ENCODE data around the gene CLK2.
"Not testable (repeated sequence)": the region's sequence is repeated elsewhere in the genome, so short reads cannot be mapped to it uniquely, and the experiment has no call there.

CLK2 gene

GRCh38 chr1:155236451-155236850 lies 36.9 kb downstream of the CLK2 start:
- no peak for DNase-seq

- DNase-seq: not testable (repeated sequence)
Observed at GRCh38 chr1:155235375-155235774, 37.9 kb downstream of the CLK2 start.

- not testable (repeated sequence) for DNase-seq
Observed at GRCh38 chr1:155233502-155233901, 39.8 kb downstream of the CLK2 start.

GRCh38 chr1:155232001-155232978 lies 41.0 kb downstream of the CLK2 start:
- not testable (repeated sequence) for DNase-seq

- not testable (repeated sequence) for DNase-seq
Observed at GRCh38 chr1:155231302-155231701, 42.0 kb downstream of the CLK2 start.

GRCh38 chr1:155228096-155228427 lies 45.2 kb downstream of the CLK2 start:
- no peak for DNase-seq

- DNase-seq: peak; percentile 98
Observed at GRCh38 chr1:155227261-155228095, 45.8 kb downstream of the CLK2 start.

- DNase-seq: no peak
Observed at GRCh38 chr1:155226910-155227260, 46.4 kb downstream of the CLK2 start.

- DNase-seq: peak; percentile 84
Observed at GRCh38 chr1:155226188-155226909, 47.0 kb downstream of the CLK2 start.

DNA sequence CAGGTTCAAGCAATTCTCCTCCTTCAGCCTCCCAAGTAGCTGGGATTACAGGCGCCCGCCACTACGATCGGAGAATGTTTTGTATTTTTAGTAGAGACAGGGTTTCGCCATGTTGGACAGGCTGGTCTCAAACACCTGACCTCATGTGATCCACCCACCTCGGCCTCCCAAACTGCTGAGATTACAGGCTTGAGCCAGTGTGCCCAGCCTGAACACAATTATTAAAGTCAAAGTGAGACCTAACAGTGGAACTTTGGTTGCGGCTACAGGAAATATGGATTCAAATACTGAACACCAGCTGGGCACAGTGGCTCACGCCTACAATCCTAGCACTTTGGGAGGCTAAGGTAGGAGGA lies 47.9 kb downstream of the CLK2 start:
- DNase-seq: not testable (repeated sequence)

- DNase-seq: no peak
Observed at GRCh38 chr1:155223047-155223446, 50.3 kb downstream of the CLK2 start.

GRCh38 chr1:155220211-155220965 lies 52.9 kb downstream of the CLK2 start:
- not testable (repeated sequence) for DNase-seq

- no peak for DNase-seq
Observed at GRCh38 chr1:155219592-155220031, 53.7 kb downstream of the CLK2 start.

GRCh38 chr1:155218854-155219591 lies 54.3 kb downstream of the CLK2 start:
- DNase-seq: peak; percentile 18

- DNase-seq: not testable (repeated sequence)
Observed at GRCh38 chr1:155214702-155215101, 58.6 kb downstream of the CLK2 start.

All from kidney glomerular epithelial cell (primary cell).